B cell (primary cell): ENCODE results near the gene ADAMTS2. TPM values are rescaled to one million over a fixed set of nuclear protein-coding genes. Genes with fewer than 3 reads are reported as not detected.

Experiments
- ATAC-seq: fragments of 200-7000 bp; cut with Tn5 transposase; one replicate; pipeline ENCODE4 v1.10.0; 2021; ENCODE audit warnings: low read depth, mild to moderate bottlenecking, moderate number of reproducible peaks, moderate library complexity
- CTCF ChIA-PET: fragments of 350-600 bp; sonication (Branson Sonifier 250); formaldehyde crosslinking; loops from one replicate; lab custom pipeline; 2021; ENCODE audit warnings: antibody characterized with exemption, inconsistent platforms; lab: Charles Lee
- POLR2A ChIA-PET: fragments of 350-600 bp; sonication (Branson Sonifier 250); formaldehyde crosslinking; loops from one replicate; lab custom pipeline; 2021; ENCODE audit warnings: antibody characterized with exemption; lab: Charles Lee
- DNase-seq: peaks from one replicate; pipeline ENCODE4 v3.0.0; 2013
- H2AFZ ChIP-seq: 2 replicates; pipeline ENCODE4 v1.6.1; 2012; ENCODE audit warnings: mild to moderate bottlenecking, low read depth, low read length; ENCODE audit not compliant: insufficient read depth, poor library complexity, severe bottlenecking
- H3K27ac ChIP-seq, 2 donors: 1 replicate in 1 of 2; 2 replicates in 1 of 2; pipeline ENCODE4 v1.5.1; 2012 to 2013; ENCODE audit warnings: low read length in 2 of 2, mild to moderate bottlenecking in 2 of 2, moderate library complexity in 1 of 2
- H3K27me3 ChIP-seq, 4 experiments: fragments of 200-600 bp in 1 of 4; sonication (generic) in 1 of 4; replicated peaks in 1 of 4; 1 replicate in 2 of 4; 2 replicates in 2 of 4; pipeline versions ENCODE4 v1.6.1 to v1.7.0; 2013 to 2016; ENCODE audit warnings: low read length in 3 of 4, mild to moderate bottlenecking in 2 of 4, mixed read lengths in 1 of 4, moderate library complexity in 1 of 4; ENCODE audit not compliant: insufficient read depth in 4 of 4, control insufficient read depth in 3 of 4; ENCODE audit errors: control extremely low read depth in 1 of 4
- H3K36me3 ChIP-seq, 2 experiments: replicated peaks in 1 of 2; 1 replicate in 1 of 2; 2 replicates in 1 of 2; pipeline versions ENCODE4 v1.6.1 to v1.7.1; 2013; ENCODE audit warnings: low read length in 1 of 2; ENCODE audit not compliant: insufficient read depth in 2 of 2, control insufficient read depth in 1 of 2; ENCODE audit errors: control extremely low read depth in 1 of 2, extremely low read depth in 1 of 2
- H3K4me1 ChIP-seq, 2 donors: fragments of 200-600 bp in 1 of 2; sonication (generic) in 1 of 2; 1 replicate in 1 of 2; 2 replicates in 1 of 2; pipeline versions ENCODE4 v1.5.1 to v1.6.1; 2013 to 2017; ENCODE audit warnings: low read length in 2 of 2; ENCODE audit not compliant: control insufficient read depth in 2 of 2, insufficient read depth in 2 of 2
- H3K4me2 ChIP-seq: replicated peaks from 2 replicates; pipeline ENCODE3; 2012; ENCODE audit warnings: mild to moderate bottlenecking, low read depth, low read length; ENCODE audit not compliant: poor library complexity, severe bottlenecking
- H3K4me3 ChIP-seq, 5 experiments: fragments of 200-600 bp in 1 of 5; sonication (generic) in 1 of 5; 1 replicate in 3 of 5; 2 replicates in 2 of 5; pipeline versions ENCODE4 v1.5.1 to v1.7.0; 2011 to 2016; ENCODE audit warnings: low read length in 4 of 5, mild to moderate bottlenecking in 4 of 5, low read depth in 2 of 5, control low read depth in 1 of 5, moderate library complexity in 1 of 5; ENCODE audit not compliant: insufficient read depth in 1 of 5; ENCODE audit errors: control extremely low read depth in 1 of 5, extremely low read depth in 1 of 5
- H3K79me2 ChIP-seq: fragments of 200-600 bp; sonication (generic); one replicate; pipeline ENCODE4 v1.6.0; 2016; ENCODE audit warnings: low read length; ENCODE audit not compliant: control insufficient read depth, insufficient read depth
- H3K9ac ChIP-seq: fragments of 200-600 bp; sonication (generic); 2 replicates; pipeline ENCODE4 v1.6.1; 2017; ENCODE audit warnings: mild to moderate bottlenecking, low read length, moderate library complexity
- H3K9me3 ChIP-seq, 3 donors: one replicate each; pipeline versions ENCODE4 v1.6.1 to v1.7.1; 2013; ENCODE audit warnings: low read length in 2 of 3; ENCODE audit not compliant: control insufficient read depth in 2 of 3, insufficient read depth in 1 of 3; ENCODE audit errors: control extremely low read depth in 1 of 3
- H4K20me1 ChIP-seq: 2 replicates; pipeline ENCODE4 v1.6.0; 2012; ENCODE audit warnings: mild to moderate bottlenecking, low read length; ENCODE audit not compliant: insufficient read depth, control insufficient read depth, poor library complexity, severe bottlenecking
- H3K27ac Mint-ChIP-seq: one replicate; pipeline ENCODE4 v1.8.0; 2021; ENCODE audit warnings: mixed read lengths
- H3K27me3 Mint-ChIP-seq: one replicate; pipeline ENCODE4 v1.8.0; 2021; ENCODE audit warnings: mixed read lengths
- H3K4me1 Mint-ChIP-seq: one replicate; pipeline ENCODE4 v1.8.0; 2021; ENCODE audit warnings: mixed read lengths
- H3K4me3 Mint-ChIP-seq: one replicate; pipeline ENCODE4 v1.8.0; 2021; ENCODE audit warnings: mixed read lengths
- H3K9me3 Mint-ChIP-seq: one replicate; pipeline ENCODE4 v1.8.0; 2022; ENCODE audit warnings: mixed read lengths; ENCODE audit not compliant: insufficient read depth
- EZH2 ChIP-seq: IDR thresholded peaks from 2 replicates; pipeline ENCODE4 v1.6.1; 2012; ENCODE audit warnings: borderline replicate concordance, low read depth, mild to moderate bottlenecking, moderate library complexity, low read length; ENCODE audit not compliant: insufficient read depth, poor library complexity, severe bottlenecking
- WGBS: methylation state at CpG from one replicate; pipeline ENCODE4 v1.1.5; 2013; ENCODE audit warnings: missing lambda C conversion rate; ENCODE audit not compliant: insufficient coverage; 5-methylcytosine and 5-hydroxymethylcytosine counted together
- intact Hi-C: fragments of 100-400 bp; cut with micrococcal nuclease; formaldehyde crosslinking; loops from one replicate; pipeline ENCODE4 v1.10.0; 2022
- polyA plus RNA-seq: library from polyadenylated mRNA; depleted of rRNA; stranded (reverse); fragments of >200 nt; gene quantifications from 2 replicates; pipeline ENCODE4 v1.2.3, GENCODE V29; 2012
- total RNA-seq, 2 donors: library from RNA; stranded (reverse); fragments of 120-200 nt in 1 of 2; gene quantifications; 1 replicate in 1 of 2; 2 replicates in 1 of 2; pipeline versions ENCODE4 v1.2.3 to v1.2.4, GENCODE V29; 2013 to 2022
- TF ChIP-seq, protein P1 (sequence below): fragments of 200-600 bp; IDR thresholded peaks from one replicate; pipeline ENCODE4 v1.8.0; 2022; ENCODE audit warnings: antibody characterized with exemption, mild to moderate bottlenecking

The ADAMTS2 gene
- total and polyA plus RNA-seq, 2 donors (not counting 1 experiment from before 2014, with no cell fraction given) = not detected

- no peak overlapping the region for H3K4me3 Mint-ChIP-seq
- intact Hi-C loops = no loop called here
- Histone ChIP-seq H3K9ac (no peak overlapping the region), H3K4me3 (no peak overlapping the region), H2AFZ (no peak overlapping the region), H3K9me3 (peaks cover 0 to 41% (median 0%) of the 10 kb centered on the region in 3 donors), H3K36me3 (no peaks in the 10 kb centered on the region), H3K4me2 (no peak overlapping the region), H3K27me3 (no peaks in the 10 kb centered on the region), H3K79me2 (no peaks in the 10 kb centered on the region), H3K27ac (no peak overlapping the region), H4K20me1 (no peaks in the 10 kb centered on the region), H3K4me1 (no peaks in the 10 kb centered on the region)
- 77% methylated on average over 6 of the region's 8 CpGs for WGBS
- no peak for TF ChIP-seq EZH2
- TF ChIP-seq, protein P1, sequence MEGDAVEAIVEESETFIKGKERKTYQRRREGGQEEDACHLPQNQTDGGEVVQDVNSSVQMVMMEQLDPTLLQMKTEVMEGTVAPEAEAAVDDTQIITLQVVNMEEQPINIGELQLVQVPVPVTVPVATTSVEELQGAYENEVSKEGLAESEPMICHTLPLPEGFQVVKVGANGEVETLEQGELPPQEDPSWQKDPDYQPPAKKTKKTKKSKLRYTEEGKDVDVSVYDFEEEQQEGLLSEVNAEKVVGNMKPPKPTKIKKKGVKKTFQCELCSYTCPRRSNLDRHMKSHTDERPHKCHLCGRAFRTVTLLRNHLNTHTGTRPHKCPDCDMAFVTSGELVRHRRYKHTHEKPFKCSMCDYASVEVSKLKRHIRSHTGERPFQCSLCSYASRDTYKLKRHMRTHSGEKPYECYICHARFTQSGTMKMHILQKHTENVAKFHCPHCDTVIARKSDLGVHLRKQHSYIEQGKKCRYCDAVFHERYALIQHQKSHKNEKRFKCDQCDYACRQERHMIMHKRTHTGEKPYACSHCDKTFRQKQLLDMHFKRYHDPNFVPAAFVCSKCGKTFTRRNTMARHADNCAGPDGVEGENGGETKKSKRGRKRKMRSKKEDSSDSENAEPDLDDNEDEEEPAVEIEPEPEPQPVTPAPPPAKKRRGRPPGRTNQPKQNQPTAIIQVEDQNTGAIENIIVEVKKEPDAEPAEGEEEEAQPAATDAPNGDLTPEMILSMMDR = no peak
- H3K4me1 Mint-ChIP-seq = no peaks in the 10 kb centered on the region
- ATAC-seq (no peak), DNase-seq (no peak)
- H3K27me3 Mint-ChIP-seq = peaks cover 21% of the 10 kb centered on the region
- POLR2A ChIA-PET = no interaction called here
- H3K27ac Mint-ChIP-seq = no peak overlapping the region
- peaks cover 3% of the 10 kb centered on the region for H3K9me3 Mint-ChIP-seq
- CTCF ChIA-PET = no interaction called here
Observed at GRCh38 chr5:179235416-179236400, 109.6 kb downstream of the ADAMTS2 start.

- peaks cover 0 to 37% (median 0%) of the 10 kb centered on the region in 3 donors for H3K9me3 ChIP-seq
- TF ChIP-seq, protein P1 = no peak
- no peak for TF ChIP-seq EZH2
- Mint-ChIP-seq H3K27ac (no peak overlapping the region), H3K4me3 (no peak overlapping the region), H3K4me1 (no peaks in the 10 kb centered on the region), H3K9me3 (peaks cover 3% of the 10 kb centered on the region), H3K27me3 (peaks cover 17% of the 10 kb centered on the region)
- no peak overlapping the region for H3K4me2 ChIP-seq
- H2AFZ ChIP-seq = no peak overlapping the region
- H3K4me1 ChIP-seq = no peaks in the 10 kb centered on the region
- DNase-seq (no peak), ATAC-seq (no peak)
- intact Hi-C loops = no loop called here
- no peak overlapping the region for H3K9ac ChIP-seq
- H3K4me3 ChIP-seq = no peak overlapping the region
- H3K27me3 ChIP-seq = no peaks in the 10 kb centered on the region
- no peaks in the 10 kb centered on the region for H3K79me2 ChIP-seq
- no peak overlapping the region for H3K27ac ChIP-seq
- ChIA-PET POLR2A (no interaction called here), CTCF (no interaction called here)
- H3K36me3 ChIP-seq = no peaks in the 10 kb centered on the region
- H4K20me1 ChIP-seq = no peaks in the 10 kb centered on the region
- 95% methylated on average over 12 of the region's 12 CpGs for WGBS
Observed at GRCh38 chr5:179234563-179235135, 110.6 kb downstream of the ADAMTS2 start.
